Right renal pelvis (tissue), 4 donors: ENCODE results near the gene LRRC4C. TPM values are rescaled to one million over a fixed set of nuclear protein-coding genes. Genes with fewer than 3 reads are reported as not detected.

Experiments used
- DNase-seq, 4 donors: peaks; one replicate each; pipeline ENCODE4 v3.0.0-alpha.2; 2013; ENCODE audit warnings: low read depth in 4 of 4, low spot score in 3 of 4, missing footprints in 1 of 4
- polyA plus RNA-seq, 4 donors: library from polyadenylated mRNA; unstranded; fragments of 120-200 nt; gene quantifications; one replicate each; pipeline ENCODE4 v1.2.1, GENCODE V29; 2013; ENCODE audit not compliant: insufficient read length in 4 of 4

Gene LRRC4C
- polyA plus RNA-seq, 4 donors = 11.0 to 16.5 (median 14.2) TPM

GRCh38 chr11:40407355-40407754 is 1052.1 kb downstream of the LRRC4C start:
- no peak for DNase-seq

DNA sequence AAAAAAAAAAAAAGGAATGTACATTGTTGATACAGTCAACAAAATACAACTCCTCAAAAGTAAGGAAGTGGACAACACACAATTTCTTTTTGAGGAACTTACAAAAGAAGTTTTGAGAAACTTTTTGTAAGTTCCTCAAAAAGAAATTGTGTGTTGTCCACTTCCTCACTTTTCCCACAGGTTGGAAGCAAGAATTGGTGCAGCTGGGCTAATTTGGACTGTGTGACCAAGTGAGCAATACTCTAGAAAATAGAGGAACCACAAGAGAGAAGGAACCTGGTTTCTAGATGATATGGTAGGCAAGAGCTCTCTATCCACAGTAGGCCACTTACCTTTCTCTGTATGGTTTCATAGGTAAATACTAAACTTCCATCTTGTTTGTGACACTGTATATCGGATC is 1053.8 kb downstream of the LRRC4C start:
- no peak for DNase-seq

DNA sequence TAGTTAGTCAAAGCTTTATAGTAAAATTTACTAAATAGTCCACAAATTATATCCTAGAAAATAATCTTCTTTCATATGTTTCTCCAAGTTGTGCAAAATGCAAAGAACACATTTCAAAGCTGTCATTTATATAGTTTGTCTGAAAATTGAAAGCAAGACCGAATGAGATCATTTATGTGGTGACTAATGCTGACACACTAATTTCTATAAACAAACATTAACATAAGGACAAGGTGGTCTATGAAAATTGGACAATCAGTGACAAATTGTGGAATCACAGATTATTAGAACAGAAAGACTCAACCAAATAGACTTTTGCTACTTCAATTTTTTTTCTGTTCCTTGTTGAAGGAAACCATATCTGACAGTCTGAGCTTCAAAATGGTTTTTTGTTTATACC is 1056.1 kb downstream of the LRRC4C start:
- no peak for DNase-seq

GRCh38 chr11:40401132-40401853 is 1058.2 kb downstream of the LRRC4C start:
- no peak for DNase-seq

- no peak for DNase-seq
These were observed 1062.3 kb downstream of the LRRC4C start for GRCh38 chr11:40397141-40397540.

- DNase-seq = no peak
These were observed 1065.9 kb downstream of the LRRC4C start for GRCh38 chr11:40393511-40393910.

DNA sequence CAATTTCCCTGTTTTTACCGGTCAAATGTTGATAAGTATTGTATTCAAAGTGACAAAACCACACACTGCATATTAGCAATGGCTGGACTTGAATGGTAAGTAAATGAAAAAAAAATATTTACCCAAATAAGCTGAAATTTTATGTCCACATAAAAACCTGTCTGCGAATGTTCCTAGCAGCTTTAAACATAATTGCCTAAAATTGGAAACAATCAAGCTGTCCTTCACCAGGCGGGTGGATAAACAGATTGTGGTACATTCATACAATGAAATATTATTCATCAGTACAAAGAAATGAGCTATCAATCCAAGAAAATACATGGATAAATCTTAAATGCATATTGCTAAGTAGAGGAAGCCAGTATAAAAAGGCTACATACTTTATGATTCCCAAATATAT is 1067.8 kb downstream of the LRRC4C start:
- DNase-seq = no peak

- DNase-seq = no peak
These were observed 1071.2 kb downstream of the LRRC4C start for GRCh38 chr11:40388097-40388818.

GRCh38 chr11:40387240-40387980 is 1072.0 kb downstream of the LRRC4C start:
- DNase-seq = no peak

- DNase-seq = no peak
These were observed 1074.5 kb downstream of the LRRC4C start for GRCh38 chr11:40384991-40385390.

DNA sequence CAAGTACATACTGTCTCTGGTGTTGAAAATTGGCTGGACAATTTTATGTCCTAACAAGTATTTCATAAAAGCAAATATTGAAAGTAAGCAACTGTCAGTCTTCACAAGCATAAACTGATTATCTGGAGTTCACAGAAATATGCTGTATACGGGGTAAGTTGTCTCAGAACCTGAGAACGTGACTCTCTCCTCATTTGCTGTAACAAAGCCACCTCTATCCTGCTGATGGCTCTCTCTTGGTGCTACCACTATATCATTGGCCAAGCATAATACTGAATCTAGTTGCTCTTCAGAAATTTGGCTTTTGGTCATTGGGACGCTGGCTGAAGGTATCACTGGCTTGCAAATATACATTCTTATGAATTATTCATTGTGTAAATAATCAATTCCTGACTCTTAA is 1078.0 kb downstream of the LRRC4C start:
- DNase-seq = no peak

- DNase-seq = no peak
These were observed 1078.6 kb downstream of the LRRC4C start for GRCh38 chr11:40380835-40381234.

DNA sequence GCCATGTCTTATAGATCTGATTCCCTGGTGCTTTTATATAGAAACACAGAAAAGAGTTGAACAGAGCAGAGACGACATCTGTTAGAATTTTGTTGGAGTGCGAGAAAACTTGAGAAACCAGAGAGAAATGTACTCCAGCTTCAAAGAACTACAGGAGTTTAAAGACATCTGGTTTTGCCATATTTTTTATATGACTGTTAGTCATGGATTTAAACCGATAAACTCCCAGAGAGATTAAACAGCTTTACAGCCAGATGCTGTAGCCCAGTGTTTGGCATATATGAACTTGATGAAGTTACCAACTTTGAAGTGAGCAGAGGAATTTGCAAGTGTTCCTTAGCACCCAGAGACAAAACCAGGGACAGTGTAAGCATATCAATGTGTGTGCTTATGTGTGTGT is 1083.1 kb downstream of the LRRC4C start:
- DNase-seq = no peak

DNA sequence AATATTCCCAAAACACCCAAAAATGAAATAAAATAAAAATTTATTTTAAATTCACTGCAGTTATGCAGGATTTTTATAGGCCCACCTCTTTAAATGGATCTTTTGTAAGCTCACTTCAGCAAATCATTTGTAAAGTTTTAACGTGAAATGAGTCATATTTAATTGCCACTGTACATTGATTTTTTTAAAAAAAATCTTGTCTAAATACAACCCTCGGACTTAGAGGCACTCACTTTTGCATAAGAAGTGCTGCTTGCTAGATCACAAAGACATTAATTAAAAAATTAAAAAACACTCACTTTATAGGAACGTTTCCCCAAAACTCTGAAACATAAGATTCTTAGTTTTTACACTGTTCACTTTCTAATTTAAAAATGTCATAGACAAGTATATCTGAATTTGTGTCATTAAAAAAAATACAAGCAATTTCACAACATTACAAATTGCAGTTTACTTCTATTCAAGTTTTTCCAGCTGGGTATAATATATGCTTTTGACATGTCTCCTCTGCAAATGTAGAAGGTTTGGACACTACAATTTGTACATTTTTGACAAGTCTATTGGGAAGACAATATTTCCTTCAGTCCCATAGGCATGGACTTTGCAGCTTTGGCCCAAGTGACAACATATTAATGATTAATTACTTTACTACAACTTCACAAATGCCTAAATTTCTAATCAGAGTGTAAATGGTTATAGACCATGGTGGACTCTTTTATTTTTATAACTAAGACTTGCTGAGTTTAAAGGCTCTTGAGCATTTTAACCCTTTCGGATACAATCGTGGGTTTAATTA is 1088.4 kb downstream of the LRRC4C start:
- no peak for DNase-seq

DNA sequence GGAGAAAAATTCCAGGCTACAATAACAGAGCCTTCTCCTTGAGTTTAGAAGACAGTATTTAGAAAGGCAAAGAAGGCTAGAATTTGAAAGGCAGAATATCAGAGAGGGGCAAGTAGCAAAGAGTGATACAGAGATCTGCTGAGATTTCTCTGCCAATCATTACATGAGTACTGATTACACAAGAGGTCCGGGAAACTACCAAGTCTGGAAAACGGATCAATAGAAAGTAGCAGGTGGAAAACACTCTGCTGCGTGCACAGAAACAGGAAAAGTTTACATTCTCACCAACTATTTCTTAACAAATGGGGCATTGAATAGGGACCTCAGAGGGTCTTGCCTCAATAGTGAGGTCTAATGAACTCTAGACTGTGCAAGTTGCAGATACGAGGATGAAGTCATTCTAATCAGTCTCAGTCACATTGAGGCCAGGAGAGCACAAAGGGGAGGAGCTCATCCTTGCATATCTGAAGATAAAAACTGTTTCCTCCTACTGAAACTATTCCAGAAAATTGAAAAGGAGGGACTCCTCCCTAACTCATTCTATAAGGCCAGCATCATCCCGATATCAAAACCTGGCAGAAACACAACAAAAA is 1099.2 kb downstream of the LRRC4C start:
- DNase-seq = no peak

- DNase-seq = no peak
These were observed 1105.3 kb downstream of the LRRC4C start for GRCh38 chr11:40354121-40354520.

DNA sequence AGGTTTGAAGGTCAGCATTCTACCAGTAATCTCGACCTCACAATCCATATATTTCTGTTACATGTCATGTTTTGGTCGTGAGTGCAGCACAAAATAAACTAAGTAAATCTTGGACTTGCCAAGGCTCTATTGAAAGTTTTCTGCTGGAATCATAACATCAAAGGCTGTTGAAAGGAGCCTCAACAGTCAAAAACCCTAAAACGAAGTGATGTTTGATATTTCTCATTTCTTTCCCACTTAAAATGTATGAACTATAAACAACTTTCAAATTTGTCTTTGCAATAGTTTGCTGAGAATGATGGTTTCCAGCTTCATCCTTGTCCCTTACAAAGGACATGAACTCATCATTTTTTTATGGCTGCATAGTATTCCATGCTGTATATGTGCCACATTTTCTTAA is 1118.5 kb downstream of the LRRC4C start:
- no peak for DNase-seq

DNA sequence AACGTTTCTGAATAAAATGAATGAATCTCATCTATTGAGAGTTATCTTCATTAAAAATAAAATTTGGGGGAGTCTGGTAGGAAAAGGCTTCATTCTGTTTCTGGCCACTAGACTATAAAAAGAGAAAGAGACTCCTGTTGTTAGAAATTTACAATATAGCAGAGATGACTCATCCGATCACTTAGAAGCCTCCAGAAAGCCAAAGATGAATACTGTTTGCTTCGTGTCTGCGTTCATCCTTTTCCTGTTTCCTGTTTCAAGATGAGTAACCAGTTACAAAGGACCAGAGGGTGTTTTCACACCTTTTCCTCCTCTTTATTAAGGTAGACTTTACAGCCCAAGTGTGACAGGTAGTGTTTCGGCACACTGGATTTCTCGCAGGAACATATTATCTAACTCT is 1120.7 kb downstream of the LRRC4C start:
- DNase-seq = no peak

DNA sequence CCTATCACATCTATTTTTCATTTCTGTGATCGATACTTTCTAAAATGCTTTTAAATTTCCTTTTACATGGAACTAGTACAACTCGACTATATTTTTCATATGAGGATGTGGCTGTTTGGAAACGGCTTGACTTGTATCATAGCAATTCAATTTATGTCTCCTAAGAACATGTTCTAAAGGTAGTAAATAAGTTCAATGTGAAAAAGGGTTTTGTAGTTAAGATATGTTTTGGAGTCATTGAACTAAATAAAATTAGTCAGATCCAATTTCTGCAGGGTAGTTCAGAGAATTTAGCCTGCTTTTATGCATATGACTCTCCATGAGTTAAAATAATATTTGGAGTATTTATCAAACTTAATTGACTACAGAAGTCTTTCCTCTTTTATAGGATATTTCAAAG is 1121.4 kb downstream of the LRRC4C start:
- no peak for DNase-seq

GRCh38 chr11:40337118-40337517 is 1122.3 kb downstream of the LRRC4C start:
- DNase-seq = no peak
